ENCODE measurements around the gene CFAP210.

- TF ChIP-seq YY1 (IDR thresholded peaks at IDR 0.05; ENCODE audit: low read depth, low read length) (no peak), CTCF (IDR thresholded peaks at IDR 0.05 in 2 of 3, conservative IDR thresholded peaks at IDR 0.05 in 1 of 3; ENCODE audit: control insufficient read depth in 2 of 3, extremely low read depth in 1 of 3, insufficient read depth in 1 of 3, low read depth in 3 of 3, low read length in 3 of 3) (no peak), SMAD1 (IDR thresholded peaks at IDR 0.05; ENCODE audit: low read depth, partially characterized antibody) (no peak), RAD51 (IDR thresholded peaks at IDR 0.05) (no peak), IRF3 (IDR thresholded peaks at IDR 0.05) (no peak)
These were observed 38.0 kb downstream of the CFAP210 start for GRCh38 chr2:169656164-169656563.

All from GM12878 (cell line).